Coronary artery (tissue), 2 donors: Measurements from ENCODE around the gene MXI1.

Experiments used
- DNase-seq: peaks from one replicate; pipeline ENCODE4 v3.0.0-alpha.2; 2017; ENCODE audit warnings: low spot score
- H3K27ac ChIP-seq, 2 donors: fragments of 200-600 bp; sonication (generic); one replicate each; pipeline ENCODE4 v1.5.1; 2016 to 2019
- H3K4me3 ChIP-seq: fragments of 200-600 bp; sonication (generic); 2 replicates; pipeline ENCODE4 v1.5.1; 2016; ENCODE audit warnings: mild to moderate bottlenecking, moderate library complexity
- TF ChIP-seq, protein P1 (sequence below): fragments of 200-600 bp; sonication (generic); IDR thresholded peaks from one replicate; pipeline ENCODE4 v1.5.1; 2019; ENCODE audit warnings: antibody characterized with exemption

Gene MXI1

DNA sequence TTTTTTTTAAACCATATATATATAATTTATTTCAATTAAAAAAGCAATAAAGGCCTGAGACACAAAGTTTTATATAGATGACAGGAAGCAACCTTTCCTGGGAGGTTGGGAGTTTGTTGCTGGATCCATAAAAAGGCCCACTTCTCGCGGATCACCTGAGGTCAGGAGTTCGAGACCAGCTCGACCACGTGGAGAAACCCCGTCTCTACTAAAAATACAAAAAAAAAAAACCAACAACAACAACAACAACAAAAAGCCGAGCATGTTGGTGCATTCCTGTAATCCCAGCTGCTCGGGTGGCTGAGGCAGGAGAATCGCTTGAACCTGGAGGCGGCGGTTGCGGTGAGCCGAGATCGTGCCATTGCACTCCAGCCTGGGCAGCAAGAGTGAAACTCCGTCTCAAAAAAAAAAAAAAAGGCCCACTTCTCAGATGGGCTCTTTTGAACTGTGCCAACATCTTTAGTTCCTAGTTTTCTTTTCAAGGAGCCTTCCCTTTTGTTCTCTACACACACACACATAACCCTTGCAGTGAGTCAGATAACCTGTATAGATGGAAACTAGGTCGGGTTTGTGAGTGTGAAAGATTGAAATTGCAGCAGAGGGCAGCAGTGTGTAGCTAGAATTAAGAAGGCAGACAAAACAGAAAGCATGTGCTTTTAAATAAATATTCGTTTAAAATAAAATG lies 98.5 kb downstream of the MXI1 start:
- no peak overlapping the region for H3K4me3 ChIP-seq
- no peak for DNase-seq
- peak overlapping the region in 1 of 2 donors; percentile 95 for H3K27ac ChIP-seq
- TF ChIP-seq, protein P1, sequence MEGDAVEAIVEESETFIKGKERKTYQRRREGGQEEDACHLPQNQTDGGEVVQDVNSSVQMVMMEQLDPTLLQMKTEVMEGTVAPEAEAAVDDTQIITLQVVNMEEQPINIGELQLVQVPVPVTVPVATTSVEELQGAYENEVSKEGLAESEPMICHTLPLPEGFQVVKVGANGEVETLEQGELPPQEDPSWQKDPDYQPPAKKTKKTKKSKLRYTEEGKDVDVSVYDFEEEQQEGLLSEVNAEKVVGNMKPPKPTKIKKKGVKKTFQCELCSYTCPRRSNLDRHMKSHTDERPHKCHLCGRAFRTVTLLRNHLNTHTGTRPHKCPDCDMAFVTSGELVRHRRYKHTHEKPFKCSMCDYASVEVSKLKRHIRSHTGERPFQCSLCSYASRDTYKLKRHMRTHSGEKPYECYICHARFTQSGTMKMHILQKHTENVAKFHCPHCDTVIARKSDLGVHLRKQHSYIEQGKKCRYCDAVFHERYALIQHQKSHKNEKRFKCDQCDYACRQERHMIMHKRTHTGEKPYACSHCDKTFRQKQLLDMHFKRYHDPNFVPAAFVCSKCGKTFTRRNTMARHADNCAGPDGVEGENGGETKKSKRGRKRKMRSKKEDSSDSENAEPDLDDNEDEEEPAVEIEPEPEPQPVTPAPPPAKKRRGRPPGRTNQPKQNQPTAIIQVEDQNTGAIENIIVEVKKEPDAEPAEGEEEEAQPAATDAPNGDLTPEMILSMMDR: peak; percentile 31

- DNase-seq: no peak
- no peak overlapping the region for H3K27ac ChIP-seq
- TF ChIP-seq, protein P1: no peak
- H3K4me3 ChIP-seq: no peak overlapping the region
These were observed 99.0 kb downstream of the MXI1 start for GRCh38 chr10:110306452-110306768.

GRCh38 chr10:110307805-110308204 lies 100.4 kb downstream of the MXI1 start:
- no peak for DNase-seq
- TF ChIP-seq, protein P1: no peak
- Histone ChIP-seq H3K27ac (no peak overlapping the region), H3K4me3 (no peak overlapping the region)

- H3K27ac ChIP-seq: no peak overlapping the region
- DNase-seq: no peak
- TF ChIP-seq, protein P1: no peak
- H3K4me3 ChIP-seq: no peak overlapping the region
These were observed 103.3 kb downstream of the MXI1 start for GRCh38 chr10:110310741-110311140.

DNA sequence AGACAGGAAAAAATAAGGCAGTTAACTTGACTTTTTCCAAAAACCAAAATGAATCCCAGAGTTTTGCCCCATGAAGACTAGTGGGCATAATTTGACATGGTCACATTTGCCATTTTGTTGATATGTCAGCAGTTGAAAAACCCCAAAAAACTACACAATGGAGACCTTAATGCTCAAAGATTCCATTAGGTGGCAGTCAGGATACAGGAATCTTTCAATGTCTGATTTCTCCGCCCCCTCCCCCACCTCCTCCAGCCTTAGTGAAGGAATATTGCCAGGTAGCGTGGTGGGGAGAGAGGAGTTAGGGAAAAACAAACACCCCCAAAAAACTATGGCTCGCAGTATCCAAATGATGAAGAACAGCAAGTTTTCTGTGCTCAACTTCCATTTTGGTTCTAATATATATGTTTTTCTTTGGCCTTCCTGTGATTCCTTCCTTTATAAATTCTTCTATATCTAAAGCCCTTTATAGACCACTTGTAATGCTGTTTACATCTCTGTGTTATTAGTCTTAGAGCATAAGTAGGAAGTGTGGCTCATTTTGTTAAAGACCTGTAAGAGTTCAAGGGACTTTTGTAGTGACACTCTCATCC lies 104.0 kb downstream of the MXI1 start:
- Histone ChIP-seq H3K27ac (no peak overlapping the region), H3K4me3 (no peak overlapping the region)
- no peak for DNase-seq
- TF ChIP-seq, protein P1: no peak

DNA sequence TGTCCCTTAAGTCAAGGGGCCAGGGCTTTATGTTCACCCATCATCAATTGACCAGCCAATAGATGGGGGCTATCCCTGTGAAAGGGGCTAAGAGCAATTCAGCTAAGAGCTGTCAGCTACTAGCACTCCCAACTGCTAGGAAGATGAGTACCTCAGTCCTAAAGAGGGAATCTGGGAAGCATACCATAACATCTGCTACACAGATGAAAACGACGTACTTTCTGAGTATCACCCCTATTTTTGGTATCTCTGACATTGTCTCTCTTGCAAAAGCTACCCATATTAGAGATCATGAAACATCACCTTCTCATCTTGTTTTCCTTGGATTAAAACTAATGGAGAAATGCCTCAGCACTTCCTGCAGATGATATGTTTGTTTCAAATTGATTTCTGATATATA lies 104.8 kb downstream of the MXI1 start:
- no peak for DNase-seq
- TF ChIP-seq, protein P1: no peak
- Histone ChIP-seq H3K27ac (no peak overlapping the region), H3K4me3 (no peak overlapping the region)

- TF ChIP-seq, protein P1: no peak
- H3K4me3 ChIP-seq: no peak overlapping the region
- H3K27ac ChIP-seq: no peak overlapping the region
- no peak for DNase-seq
These were observed 106.3 kb downstream of the MXI1 start for GRCh38 chr10:110313674-110314073.
